Measurements from ENCODE around the gene TTC38.

The TTC38 gene

DNA sequence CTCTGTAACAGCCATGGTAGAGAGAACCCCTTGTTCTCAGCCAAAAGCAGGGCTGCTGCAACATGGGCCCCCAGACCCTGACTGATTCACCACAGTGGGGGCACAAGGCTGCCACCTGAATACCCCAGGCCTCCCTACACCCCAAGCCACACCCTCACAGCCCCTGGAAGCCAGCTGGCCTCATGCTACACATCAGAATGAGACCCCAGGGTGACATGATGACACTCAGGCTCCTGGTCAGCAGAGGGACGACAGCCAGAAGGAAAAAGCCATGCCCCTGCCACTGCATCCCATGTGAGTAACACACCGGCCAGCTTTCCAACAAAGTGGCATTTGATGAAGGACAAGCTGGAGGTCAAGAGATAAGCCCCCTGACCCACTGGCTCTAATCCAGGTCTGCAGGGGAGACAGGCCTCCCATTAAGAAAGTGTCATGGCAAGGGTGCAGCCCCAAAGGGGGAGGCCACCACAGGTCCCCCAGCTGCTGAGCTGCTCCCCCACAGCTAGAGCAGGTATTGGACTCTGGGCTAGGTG, 20.3 kb upstream of the TTC38 start:
- Mint-ChIP-seq H3K36me3 (ENCODE audit: low read depth) (peaks cover 17% of the 10 kb centered on the region), H3K4me1 (peaks cover 19% of the 10 kb centered on the region), H3K9me3 (no peaks in the 10 kb centered on the region), H3K27ac (no peak overlapping the region), H3K27me3 (ENCODE audit: low read depth) (no peaks in the 10 kb centered on the region), H3K4me3 (peak overlapping the region; percentile 23 to 77 (median 37))
- TF ChIP-seq, protein P1, sequence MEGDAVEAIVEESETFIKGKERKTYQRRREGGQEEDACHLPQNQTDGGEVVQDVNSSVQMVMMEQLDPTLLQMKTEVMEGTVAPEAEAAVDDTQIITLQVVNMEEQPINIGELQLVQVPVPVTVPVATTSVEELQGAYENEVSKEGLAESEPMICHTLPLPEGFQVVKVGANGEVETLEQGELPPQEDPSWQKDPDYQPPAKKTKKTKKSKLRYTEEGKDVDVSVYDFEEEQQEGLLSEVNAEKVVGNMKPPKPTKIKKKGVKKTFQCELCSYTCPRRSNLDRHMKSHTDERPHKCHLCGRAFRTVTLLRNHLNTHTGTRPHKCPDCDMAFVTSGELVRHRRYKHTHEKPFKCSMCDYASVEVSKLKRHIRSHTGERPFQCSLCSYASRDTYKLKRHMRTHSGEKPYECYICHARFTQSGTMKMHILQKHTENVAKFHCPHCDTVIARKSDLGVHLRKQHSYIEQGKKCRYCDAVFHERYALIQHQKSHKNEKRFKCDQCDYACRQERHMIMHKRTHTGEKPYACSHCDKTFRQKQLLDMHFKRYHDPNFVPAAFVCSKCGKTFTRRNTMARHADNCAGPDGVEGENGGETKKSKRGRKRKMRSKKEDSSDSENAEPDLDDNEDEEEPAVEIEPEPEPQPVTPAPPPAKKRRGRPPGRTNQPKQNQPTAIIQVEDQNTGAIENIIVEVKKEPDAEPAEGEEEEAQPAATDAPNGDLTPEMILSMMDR (IDR thresholded peaks at IDR 0.05; ENCODE audit: unreplicated experiment in 3 of 3), result no peak

DNA sequence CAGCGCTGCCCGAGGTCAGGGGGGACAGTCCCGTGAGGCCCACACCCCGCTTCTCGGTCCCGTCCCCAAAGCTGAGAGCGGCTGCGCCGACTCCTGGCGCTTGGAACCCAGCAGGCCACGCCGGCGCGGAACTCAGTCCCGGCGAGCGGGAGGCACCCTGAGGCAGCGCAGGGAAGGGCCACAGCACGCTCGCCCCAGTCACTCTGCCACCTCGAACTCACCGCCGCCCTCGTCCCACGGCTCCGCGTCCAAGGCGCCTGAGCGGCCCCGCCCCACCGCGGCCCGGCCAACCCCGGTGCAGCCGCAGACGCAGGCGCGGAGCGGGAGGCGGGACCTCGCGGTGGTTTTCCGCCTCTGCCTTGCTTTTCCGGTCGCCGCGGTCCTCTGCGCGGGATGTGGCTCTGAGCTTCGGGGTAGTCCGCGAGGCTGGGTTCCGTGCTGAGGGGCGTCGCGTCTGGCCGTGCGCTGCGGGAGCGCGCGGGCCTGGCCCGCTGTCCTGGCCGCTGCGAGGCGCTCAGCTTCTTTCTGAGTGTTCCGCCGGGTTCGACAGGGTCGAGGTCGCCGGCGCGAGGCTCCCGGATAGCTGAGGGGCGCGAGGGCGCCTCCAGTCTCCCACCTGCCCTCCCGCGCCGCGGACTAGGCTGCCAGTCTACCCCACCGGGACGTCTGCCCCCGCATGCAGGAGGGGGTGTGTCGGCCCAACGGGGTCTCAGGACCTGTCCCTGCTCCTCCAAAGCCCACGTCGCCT, 17.6 kb upstream of the TTC38 start, which contains the start of gene CDPF1:
Gene CDPF1 (minus strand): TSS at position 259 of the 748 bp plus-strand sequence. CDS start 2,009 bp downstream, outside the sequence.
- Mint-ChIP-seq H3K27ac (peak within 1 kb of the TSS; percentile 18 to 60 (median 53)), H3K36me3 (ENCODE audit: low read depth) (peaks cover 3% of the 10 kb centered on the region), H3K27me3 (ENCODE audit: low read depth) (no peaks in the 10 kb centered on the region), H3K4me3 (peak within 1 kb of the TSS; percentile 82 to 86 (median 83)), H3K9me3 (no peaks in the 10 kb centered on the region), H3K4me1 (peaks cover 19% of the 10 kb centered on the region)
- TF ChIP-seq, protein P1 (IDR thresholded peaks at IDR 0.05; ENCODE audit: unreplicated experiment in 3 of 3), result no peak

DNA sequence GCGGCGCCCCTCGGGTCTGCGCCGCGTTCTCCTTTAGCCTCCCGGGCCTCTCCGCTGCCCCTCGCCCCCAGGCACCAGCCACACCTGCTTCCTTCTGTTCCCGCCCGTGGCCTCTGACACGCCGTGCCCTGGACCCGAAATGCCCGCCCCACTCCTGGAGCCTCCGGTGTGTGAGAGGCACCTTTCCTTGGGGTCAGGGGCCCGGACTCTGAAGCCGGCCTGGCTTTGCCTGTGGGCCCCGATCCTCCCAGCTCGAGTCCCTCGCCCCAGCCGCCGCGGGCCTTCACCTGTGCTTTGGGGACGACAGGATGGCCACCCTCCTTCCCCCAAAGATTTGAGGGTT, 17.1 kb upstream of the TTC38 start:
- H3K36me3 Mint-ChIP-seq (ENCODE audit: low read depth), result peaks cover under 1% of the 10 kb centered on the region
- peak overlapping the region; percentile 82 to 86 (median 83) for H3K4me3 Mint-ChIP-seq
- no peaks in the 10 kb centered on the region for H3K27me3 Mint-ChIP-seq (ENCODE audit: low read depth)

DNA sequence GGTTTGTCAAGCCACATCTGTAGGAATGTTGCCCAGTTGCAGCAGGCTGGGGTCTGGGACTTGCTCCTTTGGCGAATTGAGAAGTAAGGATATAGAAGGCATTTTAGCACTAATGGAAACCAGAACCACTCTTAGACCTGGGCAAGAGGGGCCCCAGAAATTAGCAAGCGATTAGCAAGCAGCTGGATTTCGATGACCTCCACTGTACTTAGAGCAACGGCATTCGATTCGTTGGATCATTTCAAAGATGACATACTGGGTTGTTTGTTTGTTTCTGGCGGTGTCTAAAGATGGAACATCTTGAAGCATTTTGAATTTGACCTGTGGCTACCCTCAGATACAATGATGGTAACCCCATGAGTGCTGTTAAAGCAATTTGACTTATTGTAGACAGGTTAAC, 16.5 kb upstream of the TTC38 start:
- H3K4me3 Mint-ChIP-seq, result peak overlapping the region; percentile 82 to 86 (median 83)
- TF ChIP-seq, protein P1 (IDR thresholded peaks at IDR 0.05; ENCODE audit: unreplicated experiment in 3 of 3), result no peak
- peaks cover 4% of the 10 kb centered on the region for H3K9me3 Mint-ChIP-seq
- peak overlapping the region in 2 of 3 experiments; percentile 18 to 60 for H3K27ac Mint-ChIP-seq
- no peaks in the 10 kb centered on the region for H3K27me3 Mint-ChIP-seq (ENCODE audit: low read depth)
- peaks cover 14% of the 10 kb centered on the region for H3K4me1 Mint-ChIP-seq
- no peaks in the 10 kb centered on the region for H3K36me3 Mint-ChIP-seq (ENCODE audit: low read depth)

More for the DNA sequence above, 17.1 kb upstream of the TTC38 start:
- Mint-ChIP-seq H3K9me3 (peaks cover 2% of the 10 kb centered on the region), H3K4me1 (peaks cover 16% of the 10 kb centered on the region), H3K27ac (peak overlapping the region in 1 of 3 experiments; percentile 48)
- TF ChIP-seq, protein P1 (IDR thresholded peaks at IDR 0.05; ENCODE audit: unreplicated experiment in 3 of 3), result no peak

DNA sequence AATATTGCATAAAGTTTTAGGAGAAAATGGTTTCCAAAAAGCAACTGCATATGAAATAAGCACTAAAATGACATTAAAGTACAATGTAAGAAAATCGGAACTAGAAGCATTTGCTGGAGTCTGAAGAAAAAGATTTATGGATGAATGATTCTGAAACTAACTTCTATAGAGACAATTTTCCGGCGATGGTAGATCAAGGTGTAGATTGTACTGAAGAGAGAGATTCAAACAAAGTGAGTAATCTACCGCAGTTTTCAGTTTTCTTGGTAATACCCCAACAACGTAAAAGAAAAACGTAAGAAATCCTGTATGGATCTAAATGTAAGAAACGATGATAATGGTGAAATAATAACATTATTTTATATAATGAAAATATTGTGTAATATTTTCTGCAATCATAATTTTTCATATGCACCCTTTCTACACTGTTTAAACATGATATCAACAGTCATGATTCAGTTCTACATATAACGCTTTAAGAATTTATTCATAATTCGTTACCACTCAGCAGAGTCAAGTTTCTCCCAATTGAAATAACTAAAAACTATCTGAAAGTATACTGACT, 15.9 kb upstream of the TTC38 start:
- H3K36me3 Mint-ChIP-seq (ENCODE audit: low read depth), result peaks cover 3% of the 10 kb centered on the region
- H3K27ac Mint-ChIP-seq, result peak overlapping the region in 1 of 3 experiments; percentile 60
- H3K4me3 Mint-ChIP-seq, result peak overlapping the region; percentile 82 to 86 (median 83)
- peaks cover 14% of the 10 kb centered on the region for H3K4me1 Mint-ChIP-seq
- peaks cover 8% of the 10 kb centered on the region for H3K9me3 Mint-ChIP-seq
- H3K27me3 Mint-ChIP-seq (ENCODE audit: low read depth), result peaks cover 2% of the 10 kb centered on the region
- TF ChIP-seq, protein P1 (IDR thresholded peaks at IDR 0.05; ENCODE audit: unreplicated experiment in 3 of 3), result no peak
